GM12865 (cell line): ENCODE measurements around the gene PRDM16.

ENCODE experiments used
- DNase-seq: peaks from one replicate; pipeline ENCODE4 v3.0.0; 2010; ENCODE audit warnings: low read depth
- H3K4me3 ChIP-seq: 2 replicates; pipeline ENCODE4 v1.5.1; 2011; ENCODE audit warnings: mild to moderate bottlenecking, low read depth, low read length, control low read depth
- CTCF ChIP-seq: IDR thresholded peaks from 2 replicates; pipeline ENCODE4 v1.5.1; 2011; ENCODE audit warnings: low read length, control low read depth, low read depth, inconsistent platforms; ENCODE audit not compliant: insufficient read depth; ENCODE audit errors: missing control alignments

PRDM16 gene

GRCh38 chr1:3469849-3470649, 401.0 kb downstream of the PRDM16 start:
- no peak for TF ChIP-seq CTCF
- DNase-seq = no peak
- no peak overlapping the region for H3K4me3 ChIP-seq

DNA sequence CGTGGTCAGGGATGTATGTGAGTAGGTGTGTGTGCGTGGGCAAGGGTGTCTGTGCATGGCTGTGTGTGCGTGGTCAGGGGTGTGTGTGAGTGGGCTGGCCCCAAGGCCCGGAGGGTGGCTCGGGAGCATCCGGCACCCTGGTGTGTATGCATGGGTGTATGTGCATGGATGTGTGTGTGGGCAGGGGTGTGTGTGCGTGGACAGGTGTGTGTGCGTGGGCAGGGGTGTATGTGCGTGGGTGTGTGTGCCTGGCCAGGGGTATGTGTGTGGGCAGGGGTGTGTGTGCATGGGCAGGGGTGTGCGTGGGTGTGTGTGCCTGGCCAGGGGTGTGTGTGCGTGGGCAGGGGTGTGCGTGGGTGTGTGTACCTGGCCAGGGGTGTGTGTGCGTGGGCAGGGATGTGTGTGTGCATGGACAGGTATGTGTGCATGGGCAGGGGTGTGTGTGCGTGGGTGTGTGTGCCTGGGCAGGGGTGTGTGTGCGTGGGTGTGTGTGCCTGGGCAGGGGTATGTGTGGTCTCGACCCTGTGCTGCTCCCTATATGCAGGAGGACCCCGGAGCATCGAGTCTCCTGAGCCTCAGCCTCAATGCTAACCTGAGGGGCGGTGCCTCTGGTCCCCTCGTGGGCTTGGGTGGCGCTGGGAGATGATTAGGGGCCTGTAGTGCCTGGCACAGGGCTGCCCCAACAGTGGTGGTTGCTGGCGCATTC, 401.8 kb downstream of the PRDM16 start:
- no peak for DNase-seq
- no peak overlapping the region for H3K4me3 ChIP-seq
- no peak for TF ChIP-seq CTCF

DNA sequence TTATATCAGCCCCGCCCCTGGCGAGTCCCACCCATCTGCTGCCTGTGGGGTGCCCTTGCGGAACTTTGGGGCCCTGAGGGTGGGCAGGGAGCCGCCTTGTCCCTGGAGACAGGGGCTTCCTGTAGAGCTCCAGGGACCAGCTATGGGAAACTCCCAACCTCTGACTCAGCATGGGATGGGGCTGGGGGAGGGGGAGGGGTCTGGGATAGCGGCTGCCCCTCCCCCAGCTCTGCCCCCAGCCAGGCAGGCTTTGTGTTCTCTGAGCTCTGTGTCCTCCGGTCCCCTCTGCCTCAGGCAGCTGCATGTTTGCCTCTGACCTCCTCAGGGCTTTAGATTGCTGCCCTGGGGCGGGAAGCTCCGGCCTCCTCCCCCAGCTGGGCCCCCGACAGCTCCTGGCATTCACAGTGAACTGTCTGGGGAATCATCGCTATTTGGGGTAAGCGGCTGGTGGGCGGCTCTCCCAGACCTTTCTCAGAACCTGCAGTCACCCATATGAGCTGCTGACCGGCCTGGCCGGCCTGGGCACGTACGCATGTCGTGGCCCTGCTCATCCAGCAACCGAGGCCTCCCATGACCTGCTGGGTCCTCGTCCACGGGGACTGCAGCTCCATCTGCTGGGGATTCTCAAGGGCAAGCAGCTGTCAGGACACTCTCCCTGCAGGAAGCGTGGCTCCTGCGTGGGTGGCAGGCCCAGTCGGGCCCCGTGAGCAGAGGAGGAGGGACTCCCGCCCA, 402.5 kb downstream of the PRDM16 start:
- no peak for DNase-seq
- no peak for TF ChIP-seq CTCF
- no peak overlapping the region for H3K4me3 ChIP-seq

- no peak overlapping the region for H3K4me3 ChIP-seq
- no peak for TF ChIP-seq CTCF
Observed at GRCh38 chr1:3472088-3472850, 403.3 kb downstream of the PRDM16 start.

GRCh38 chr1:3472906-3473305, 403.9 kb downstream of the PRDM16 start:
- no peak overlapping the region for H3K4me3 ChIP-seq
- no peak for TF ChIP-seq CTCF
- DNase-seq = no peak

More at GRCh38 chr1:3472088-3472850, 403.3 kb downstream of the PRDM16 start:
- DNase-seq = no peak

DNA sequence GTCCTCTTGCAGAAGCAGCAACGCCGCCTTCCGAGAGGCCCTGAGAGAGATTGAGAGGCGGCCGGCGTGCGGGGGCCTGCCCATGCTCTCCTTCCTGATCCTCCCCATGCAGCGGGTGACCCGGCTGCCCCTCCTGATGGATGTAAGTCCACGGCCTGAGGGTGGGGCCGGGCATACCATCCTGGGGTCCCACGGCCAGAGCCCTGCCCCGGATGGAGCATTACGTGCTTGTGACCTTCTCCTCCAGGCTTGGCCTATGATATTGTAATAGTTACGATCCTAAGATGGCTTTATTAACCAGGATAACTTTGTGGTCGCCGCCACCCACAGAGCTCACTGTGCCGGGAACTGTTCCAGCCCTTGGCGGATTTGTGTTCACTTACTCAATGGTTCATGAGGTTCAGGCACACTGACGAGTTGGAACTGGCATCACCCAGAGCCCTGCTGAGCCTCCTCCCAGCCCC, 404.4 kb downstream of the PRDM16 start:
- no peak for DNase-seq
- no peak overlapping the region for H3K4me3 ChIP-seq
- TF ChIP-seq CTCF = no peak
